ENCODE results near the gene LRCH4.
"Not testable (repeated sequence)": the region's sequence is repeated elsewhere in the genome, so short reads cannot be mapped to it uniquely, and the experiment has no call there.

The LRCH4 gene

GRCh38 chr7:100565133-100565571 lies 20.8 kb downstream of the LRCH4 start:
- Histone ChIP-seq H3K79me2 (ENCODE audit: insufficient read depth, low read length) (no peaks in the 10 kb centered on the region), H2AFZ (ENCODE audit: low read length) (no peak overlapping the region), H3K4me1 (ENCODE audit: insufficient read depth, low read length, poor library complexity, severe bottlenecking) (peaks cover 35% of the 10 kb centered on the region), H3K9ac (ENCODE audit: low read depth, low read length, poor library complexity, severe bottlenecking) (no peak overlapping the region), H4K20me1 (ENCODE audit: insufficient read depth, low read length, poor library complexity, severe bottlenecking) (no peaks in the 10 kb centered on the region), H3K27me3 (ENCODE audit: insufficient read depth, low read length, poor library complexity, severe bottlenecking) (no peaks in the 10 kb centered on the region), H3K36me3 (ENCODE audit: insufficient read depth, low read length) (no peaks in the 10 kb centered on the region), H3F3A (ENCODE audit: low read depth) (no peaks in the 10 kb centered on the region), H3K9me2 (replicated peaks; ENCODE audit: low read depth, low read length) (no peaks in the 10 kb centered on the region), H3K4me2 (ENCODE audit: low read depth, low read length, poor library complexity, severe bottlenecking) (no peak overlapping the region), H3K9me3 (ENCODE audit: insufficient read depth, low read depth, low read length) (no peaks in the 10 kb centered on the region), H3K4me3 (ENCODE audit: low read length, poor library complexity, severe bottlenecking) (no peak overlapping the region)
- TF ChIP-seq CTCF (conservative IDR thresholded peaks at IDR 0.05; ENCODE audit: low read length): no peak
- no peak for TF ChIP-seq EZH2phosphoT487 (IDR thresholded peaks at IDR 0.05; ENCODE audit: borderline replicate concordance)

DNA sequence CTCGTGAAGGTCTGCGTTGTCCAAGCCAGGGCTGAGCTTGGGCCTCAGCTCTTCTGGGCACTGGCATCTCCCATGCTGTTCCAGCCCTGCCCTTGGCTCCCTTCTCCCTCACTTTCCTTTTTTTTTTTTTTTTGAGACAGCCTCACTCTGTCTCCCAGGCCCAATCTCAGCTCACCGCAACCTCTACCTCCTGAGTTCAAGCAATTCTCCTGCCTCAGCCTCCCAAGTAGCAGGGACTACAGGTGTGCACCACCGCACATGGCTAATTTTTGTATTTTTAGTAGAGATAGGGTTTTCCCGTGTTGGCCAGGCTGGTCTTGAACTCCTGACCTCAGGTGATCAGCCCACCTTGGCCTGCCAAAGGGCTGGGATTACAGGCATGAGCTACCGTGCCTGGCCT lies 21.5 kb downstream of the LRCH4 start:
- H3K79me2 ChIP-seq (ENCODE audit: insufficient read depth, low read length); H3K4me2 ChIP-seq (ENCODE audit: low read depth, low read length, poor library complexity, severe bottlenecking); H3F3A ChIP-seq (ENCODE audit: low read depth); H3K9ac ChIP-seq (ENCODE audit: low read depth, low read length, poor library complexity, severe bottlenecking); H3K27me3 ChIP-seq (ENCODE audit: insufficient read depth, low read length, poor library complexity, severe bottlenecking); H3K4me3 ChIP-seq (ENCODE audit: low read length, poor library complexity, severe bottlenecking); H3K9me3 ChIP-seq (ENCODE audit: insufficient read depth, low read depth, low read length); H4K20me1 ChIP-seq (ENCODE audit: insufficient read depth, low read length, poor library complexity, severe bottlenecking); H3K9me2 ChIP-seq (replicated peaks; ENCODE audit: low read depth, low read length); H3K36me3 ChIP-seq (ENCODE audit: insufficient read depth, low read length); H2AFZ ChIP-seq (ENCODE audit: low read length): not testable (repeated sequence)
- H3K4me1 ChIP-seq (ENCODE audit: insufficient read depth, low read length, poor library complexity, severe bottlenecking): peaks cover 28% of the 10 kb centered on the region

GRCh38 chr7:100563809-100564400 lies 22.0 kb downstream of the LRCH4 start:
- no peak overlapping the region for H3K4me3 ChIP-seq (ENCODE audit: low read length, poor library complexity, severe bottlenecking)
- H3K36me3 ChIP-seq (ENCODE audit: insufficient read depth, low read length): no peaks in the 10 kb centered on the region
- H3K79me2 ChIP-seq (ENCODE audit: insufficient read depth, low read length): no peaks in the 10 kb centered on the region
- H3K9me3 ChIP-seq (ENCODE audit: insufficient read depth, low read depth, low read length): no peaks in the 10 kb centered on the region
- H2AFZ ChIP-seq (ENCODE audit: low read length): no peak overlapping the region
- H3K9me2 ChIP-seq (replicated peaks; ENCODE audit: low read depth, low read length): no peaks in the 10 kb centered on the region
- H3K4me2 ChIP-seq (ENCODE audit: low read depth, low read length, poor library complexity, severe bottlenecking): no peak overlapping the region
- H3K9ac ChIP-seq (ENCODE audit: low read depth, low read length, poor library complexity, severe bottlenecking): no peak overlapping the region
- H3K4me1 ChIP-seq (ENCODE audit: insufficient read depth, low read length, poor library complexity, severe bottlenecking): peaks cover 23% of the 10 kb centered on the region
- no peaks in the 10 kb centered on the region for H3K27me3 ChIP-seq (ENCODE audit: insufficient read depth, low read length, poor library complexity, severe bottlenecking)
- TF ChIP-seq EZH2phosphoT487 (IDR thresholded peaks at IDR 0.05; ENCODE audit: borderline replicate concordance): no peak
- peak; percentile 97 for TF ChIP-seq CTCF (conservative IDR thresholded peaks at IDR 0.05; ENCODE audit: low read length)
- H3F3A ChIP-seq (ENCODE audit: low read depth): no peaks in the 10 kb centered on the region
- H4K20me1 ChIP-seq (ENCODE audit: insufficient read depth, low read length, poor library complexity, severe bottlenecking): no peaks in the 10 kb centered on the region

DNA sequence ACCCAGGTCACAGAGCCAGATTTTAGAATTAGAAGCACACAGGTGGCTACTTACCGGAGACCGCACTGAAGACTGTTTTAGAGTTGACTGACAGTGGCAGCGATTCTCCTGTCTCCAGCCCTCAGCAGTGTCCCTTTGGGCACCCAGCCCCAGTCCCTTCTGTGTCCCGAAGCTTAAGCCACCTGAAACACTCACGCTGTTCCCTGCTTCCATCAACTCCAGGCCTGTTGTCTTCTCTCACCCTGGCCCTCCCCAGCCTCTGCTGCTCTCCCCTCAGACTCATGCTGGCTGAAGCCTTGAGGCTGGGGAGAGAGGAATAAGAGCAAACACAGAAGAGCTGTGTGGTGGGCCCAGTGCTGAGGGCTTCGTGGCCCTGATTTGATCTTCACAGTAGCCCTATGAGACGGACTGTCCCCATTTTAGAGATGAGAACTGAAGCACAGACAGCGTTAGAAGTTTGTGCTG lies 22.8 kb downstream of the LRCH4 start:
- no peak overlapping the region for H3K4me2 ChIP-seq (ENCODE audit: low read depth, low read length, poor library complexity, severe bottlenecking)
- H3K27me3 ChIP-seq (ENCODE audit: insufficient read depth, low read length, poor library complexity, severe bottlenecking): no peaks in the 10 kb centered on the region
- no peaks in the 10 kb centered on the region for H3K9me2 ChIP-seq (replicated peaks; ENCODE audit: low read depth, low read length)
- H3K4me1 ChIP-seq (ENCODE audit: insufficient read depth, low read length, poor library complexity, severe bottlenecking): peaks cover 16% of the 10 kb centered on the region
- H3F3A ChIP-seq (ENCODE audit: low read depth): no peaks in the 10 kb centered on the region
- H3K9me3 ChIP-seq (ENCODE audit: insufficient read depth, low read depth, low read length): no peaks in the 10 kb centered on the region
- H3K79me2 ChIP-seq (ENCODE audit: insufficient read depth, low read length): no peaks in the 10 kb centered on the region
- H4K20me1 ChIP-seq (ENCODE audit: insufficient read depth, low read length, poor library complexity, severe bottlenecking): no peaks in the 10 kb centered on the region
- no peak overlapping the region for H2AFZ ChIP-seq (ENCODE audit: low read length)
- H3K9ac ChIP-seq (ENCODE audit: low read depth, low read length, poor library complexity, severe bottlenecking): no peak overlapping the region
- H3K36me3 ChIP-seq (ENCODE audit: insufficient read depth, low read length): no peaks in the 10 kb centered on the region
- TF ChIP-seq EZH2phosphoT487 (IDR thresholded peaks at IDR 0.05; ENCODE audit: borderline replicate concordance): no peak
- no peak for TF ChIP-seq CTCF (conservative IDR thresholded peaks at IDR 0.05; ENCODE audit: low read length)
- no peak overlapping the region for H3K4me3 ChIP-seq (ENCODE audit: low read length, poor library complexity, severe bottlenecking)

Data from Loucy (cell line).